GM21381 (cell line): ENCODE measurements around the gene ZBTB39.
A peak's percentile ranks its signal among the peaks of the same experiment; 100 is the strongest.
"Not testable (repeated sequence)": the region's sequence is repeated elsewhere in the genome, so short reads cannot be mapped to it uniquely, and the experiment has no call there.

Source experiments
- ATAC-seq: cut with Tn5 transposase; IDR thresholded peaks from one replicate; pipeline ENCODE4 v1.9.1; 2021; ENCODE audit warnings: mild to moderate bottlenecking, moderate library complexity; ENCODE audit not compliant: unreplicated experiment

Gene ZBTB39, protein sequence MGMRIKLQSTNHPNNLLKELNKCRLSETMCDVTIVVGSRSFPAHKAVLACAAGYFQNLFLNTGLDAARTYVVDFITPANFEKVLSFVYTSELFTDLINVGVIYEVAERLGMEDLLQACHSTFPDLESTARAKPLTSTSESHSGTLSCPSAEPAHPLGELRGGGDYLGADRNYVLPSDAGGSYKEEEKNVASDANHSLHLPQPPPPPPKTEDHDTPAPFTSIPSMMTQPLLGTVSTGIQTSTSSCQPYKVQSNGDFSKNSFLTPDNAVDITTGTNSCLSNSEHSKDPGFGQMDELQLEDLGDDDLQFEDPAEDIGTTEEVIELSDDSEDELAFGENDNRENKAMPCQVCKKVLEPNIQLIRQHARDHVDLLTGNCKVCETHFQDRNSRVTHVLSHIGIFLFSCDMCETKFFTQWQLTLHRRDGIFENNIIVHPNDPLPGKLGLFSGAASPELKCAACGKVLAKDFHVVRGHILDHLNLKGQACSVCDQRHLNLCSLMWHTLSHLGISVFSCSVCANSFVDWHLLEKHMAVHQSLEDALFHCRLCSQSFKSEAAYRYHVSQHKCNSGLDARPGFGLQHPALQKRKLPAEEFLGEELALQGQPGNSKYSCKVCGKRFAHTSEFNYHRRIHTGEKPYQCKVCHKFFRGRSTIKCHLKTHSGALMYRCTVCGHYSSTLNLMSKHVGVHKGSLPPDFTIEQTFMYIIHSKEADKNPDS

DNA sequence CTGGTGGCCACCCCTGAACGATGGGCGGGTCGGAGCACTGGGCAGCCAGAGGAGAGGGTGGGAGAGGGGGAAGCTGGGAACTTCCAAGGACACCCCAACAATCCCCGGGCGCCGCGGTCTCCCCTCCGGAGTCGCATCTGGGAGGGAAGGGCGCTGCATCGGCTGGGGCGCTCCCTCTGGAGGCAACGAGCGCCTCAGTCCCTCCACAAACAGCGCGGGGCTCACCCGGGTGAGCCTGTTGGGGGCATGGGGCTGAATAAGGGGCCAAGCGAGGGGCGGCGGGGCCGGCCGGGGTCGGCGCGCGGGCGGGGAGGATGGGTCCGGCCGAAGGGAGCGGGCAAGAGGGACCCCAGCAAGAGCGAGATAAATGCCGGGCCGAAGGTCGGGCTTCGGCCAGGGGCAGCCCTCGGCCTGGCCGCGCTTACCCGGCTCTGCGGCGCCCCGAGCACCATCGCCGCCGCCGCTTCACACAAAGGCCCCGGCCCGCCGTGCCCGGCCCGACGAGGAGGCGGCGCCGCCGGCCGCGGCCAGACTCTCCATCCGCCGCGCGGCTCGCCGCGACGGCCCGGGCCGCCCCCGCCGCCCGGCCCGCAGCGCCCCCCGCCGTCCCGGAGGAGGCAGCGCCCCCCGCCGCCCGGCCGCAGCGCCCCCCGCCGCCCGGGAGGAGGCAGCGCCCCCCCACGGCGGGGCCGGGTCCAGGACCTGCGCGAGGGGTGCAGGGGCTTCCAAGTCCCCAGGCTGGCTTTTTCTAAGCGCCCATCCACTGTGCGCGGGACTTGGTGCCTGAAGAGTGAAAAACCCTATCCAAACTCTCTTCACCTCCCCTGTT is at the start of gene ZBTB39:
ZBTB39 (minus strand) TSS at position 567 of the 829 bp plus-strand sequence. CDS start 1,629 bp downstream, outside the sequence.
- peak; percentile 75 for ATAC-seq

- no peak for ATAC-seq
Observed at GRCh38 chr12:57055824-57056223, 49.5 kb upstream of the ZBTB39 start.

DNA sequence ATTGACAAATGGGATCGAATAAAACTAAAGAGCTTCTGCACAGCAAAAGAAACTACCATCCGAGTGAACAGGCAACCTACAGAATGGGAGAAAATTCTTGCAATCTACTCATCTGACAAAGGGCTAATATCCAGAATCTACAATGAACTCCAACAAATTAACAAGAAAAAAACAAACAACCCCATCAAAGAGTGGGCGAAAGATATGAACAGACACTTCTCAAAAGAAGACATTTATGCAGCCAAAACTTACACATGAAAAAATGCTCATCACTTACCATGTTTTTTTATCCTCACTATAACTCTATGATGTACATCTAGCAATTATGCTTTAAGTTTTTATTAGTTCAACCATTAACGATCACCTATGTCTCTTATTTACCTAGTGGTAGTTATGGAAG is 47.6 kb upstream of the ZBTB39 start:
- ATAC-seq, result not testable (repeated sequence)

GRCh38 chr12:57053146-57053545 is 46.8 kb upstream of the ZBTB39 start:
- not testable (repeated sequence) for ATAC-seq

DNA sequence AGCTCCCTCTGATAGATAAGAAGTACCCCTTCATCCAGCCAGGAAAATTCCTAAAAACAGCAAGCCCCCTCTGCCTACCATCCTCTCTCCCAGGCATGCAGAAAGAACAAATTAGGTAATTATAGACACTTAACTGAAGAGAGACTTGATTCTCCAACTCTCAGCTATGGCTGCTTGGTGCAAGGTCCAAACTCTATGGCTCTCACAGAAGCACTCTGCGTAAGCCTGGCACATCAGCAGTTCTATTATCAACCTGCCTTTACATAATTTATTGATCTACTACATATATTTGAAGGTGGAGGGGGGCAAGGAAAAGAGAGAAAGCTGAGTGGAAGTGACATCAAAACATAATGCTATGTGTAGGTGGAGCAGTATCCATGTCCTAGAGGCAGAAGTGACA is 44.7 kb upstream of the ZBTB39 start:
- ATAC-seq, result no peak

- no peak for ATAC-seq
Observed at GRCh38 chr12:57049890-57050289, 43.5 kb upstream of the ZBTB39 start, which contains the start of gene MYO1A. Gene MYO1A (minus strand): TSS chr12:57050129. CDS start chr12:57048323, 1,806 bp downstream.

- ATAC-seq, result no peak
Observed at GRCh38 chr12:57049119-57049446, 42.7 kb upstream of the ZBTB39 start.

GRCh38 chr12:57048423-57049118 is 42.2 kb upstream of the ZBTB39 start:
- no peak for ATAC-seq

- no peak for ATAC-seq
Observed at GRCh38 chr12:57047981-57048380, 41.6 kb upstream of the ZBTB39 start.

GRCh38 chr12:57046947-57047890 is 40.9 kb upstream of the ZBTB39 start:
- no peak for ATAC-seq

DNA sequence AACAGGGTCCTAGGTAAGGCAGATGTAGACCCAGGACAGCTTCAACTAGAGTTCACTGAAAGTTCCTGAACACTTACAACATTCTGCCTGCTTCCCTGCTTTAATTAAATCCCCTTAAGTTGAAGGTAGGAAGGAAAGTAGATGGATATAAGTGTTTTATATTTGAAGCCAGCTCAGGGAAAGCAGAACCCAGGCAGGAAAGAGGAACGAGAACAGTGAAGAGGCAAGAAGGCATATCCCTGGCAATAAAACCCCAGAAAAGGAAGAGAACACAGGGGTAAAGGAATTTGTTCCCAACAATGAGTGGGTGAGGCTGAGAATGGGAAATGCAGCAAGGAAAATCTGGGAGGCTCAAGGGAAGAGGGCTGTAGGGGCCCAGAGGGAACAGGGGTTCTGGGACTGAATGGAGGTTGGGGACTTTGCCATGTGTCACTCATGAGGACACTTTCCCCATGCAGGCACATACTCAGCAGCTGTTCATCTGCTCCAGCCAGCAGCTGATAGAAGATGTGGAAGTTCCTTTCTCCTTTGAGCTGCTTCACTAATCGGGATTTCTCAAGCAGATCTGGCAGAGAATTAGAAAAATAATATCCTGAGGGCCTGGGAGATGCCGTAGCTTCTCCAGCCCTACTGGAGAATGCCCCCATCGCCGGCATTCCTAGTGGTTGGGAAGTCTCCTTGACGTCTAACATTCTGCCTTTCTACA is 39.9 kb upstream of the ZBTB39 start:
- ATAC-seq, result no peak

DNA sequence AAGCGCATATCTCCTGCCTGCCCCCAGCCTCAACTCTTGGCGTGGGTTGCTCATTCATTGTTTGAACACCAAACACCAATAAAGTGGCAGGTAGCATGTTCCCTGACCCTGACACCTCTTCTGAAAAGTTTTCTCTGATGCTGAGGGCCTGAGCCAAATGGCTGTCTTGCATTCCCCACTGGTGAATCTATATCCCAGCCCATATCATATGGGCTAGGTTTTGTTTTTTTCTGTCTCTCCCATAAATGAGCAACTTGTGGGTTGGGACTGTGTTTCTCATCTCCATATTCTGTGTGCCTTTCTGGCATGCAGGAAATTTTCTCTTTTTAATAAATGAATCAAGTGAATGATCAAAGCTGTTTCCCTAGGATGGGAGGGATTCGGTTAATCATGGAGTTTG is 38.5 kb upstream of the ZBTB39 start:
- no peak for ATAC-seq

DNA sequence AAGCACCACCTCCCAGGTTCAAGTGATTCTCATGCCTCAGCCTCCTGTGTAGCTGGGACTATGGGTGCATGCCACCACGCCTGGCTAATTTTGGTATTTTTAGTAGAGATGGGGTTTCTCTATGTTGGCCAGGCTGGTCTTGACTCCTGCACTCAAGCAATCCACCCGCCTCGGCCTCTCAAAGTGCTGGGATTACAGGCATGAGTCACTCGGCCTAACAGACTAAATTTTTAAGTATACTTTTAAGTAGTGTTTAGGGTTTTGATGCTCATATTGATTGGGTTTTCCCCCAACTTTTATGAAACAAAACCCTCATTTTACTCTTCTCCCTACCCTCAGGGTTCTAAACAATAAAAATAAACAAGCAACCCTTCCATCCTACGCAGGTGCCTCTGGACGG is 38.1 kb upstream of the ZBTB39 start:
- no peak for ATAC-seq

DNA sequence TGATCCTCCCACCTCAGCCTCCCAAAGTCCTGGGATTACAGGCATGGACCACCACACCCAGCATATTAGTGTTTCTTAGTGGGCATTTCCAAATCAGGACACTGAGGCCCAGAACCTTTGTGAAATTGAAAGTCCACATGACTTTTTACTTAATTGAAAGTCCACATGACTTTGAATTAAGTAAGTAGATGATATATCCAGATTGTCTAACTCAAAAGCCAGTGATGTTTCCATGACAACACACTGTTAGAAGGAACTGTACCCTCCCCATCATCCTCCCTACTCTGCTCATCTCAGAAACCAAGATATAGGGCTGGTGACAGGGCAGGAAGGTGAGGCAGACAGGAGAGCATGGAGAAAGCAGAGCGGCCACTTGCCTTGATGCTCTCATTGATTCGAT is 36.3 kb upstream of the ZBTB39 start:
- no peak for ATAC-seq

DNA sequence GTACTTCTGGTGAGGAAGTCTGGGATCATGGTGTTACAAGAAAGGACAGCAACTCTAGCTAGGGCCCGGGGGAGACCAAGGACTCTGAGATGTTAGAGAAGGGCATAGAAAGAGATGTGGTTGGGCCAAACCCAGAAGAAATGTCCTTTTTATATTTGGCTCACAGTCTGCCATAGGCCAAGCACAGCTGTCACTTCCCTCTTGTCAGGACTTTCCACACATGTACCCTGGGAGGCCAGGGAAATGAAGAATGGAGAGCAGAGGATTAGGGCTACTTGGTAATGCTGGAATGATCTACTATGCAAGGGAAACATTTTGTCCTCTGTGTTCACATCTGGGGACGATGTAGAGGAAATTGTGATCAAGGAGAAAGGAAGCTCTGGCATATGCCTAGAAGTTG is 34.4 kb upstream of the ZBTB39 start:
- ATAC-seq, result no peak

DNA sequence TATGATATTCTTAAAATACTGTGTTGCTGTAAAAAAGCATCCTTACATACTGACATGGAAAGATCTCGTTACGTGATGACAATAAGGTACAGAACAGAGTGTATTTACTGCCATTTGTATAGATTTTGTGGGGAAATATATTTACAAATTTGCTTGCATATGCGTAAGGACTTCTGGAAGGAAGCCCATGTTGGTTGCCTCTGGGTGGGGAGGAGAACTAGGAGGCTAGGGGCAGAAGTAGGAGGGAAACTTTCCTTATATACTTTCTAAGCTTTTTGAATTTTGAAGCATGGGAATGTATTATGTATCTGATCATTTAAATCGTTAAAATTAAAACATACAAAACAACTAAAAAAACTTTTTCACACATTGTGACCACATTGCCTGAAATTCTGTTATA is 33.9 kb upstream of the ZBTB39 start:
- no peak for ATAC-seq

GRCh38 chr12:57039016-57039798 is 32.9 kb upstream of the ZBTB39 start:
- no peak for ATAC-seq

DNA sequence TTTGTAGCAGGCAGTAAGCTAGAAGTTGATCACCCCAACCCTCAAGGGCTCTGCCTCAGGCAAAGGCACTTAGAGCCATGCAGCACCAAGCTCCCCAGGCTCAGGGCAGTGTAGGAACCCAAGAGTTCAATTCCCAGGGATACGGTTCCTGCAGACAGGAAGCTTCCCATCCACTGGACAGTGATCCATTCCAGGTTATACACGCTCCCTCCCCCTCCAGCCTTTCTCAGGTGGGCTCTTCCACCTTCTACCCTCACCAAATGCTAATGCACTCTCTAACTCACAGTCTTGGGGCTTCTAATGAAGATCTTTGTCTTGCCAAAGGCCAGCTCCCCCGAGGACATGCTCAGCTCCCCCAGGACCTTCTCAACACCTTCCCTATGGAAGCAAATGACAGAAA is 30.9 kb upstream of the ZBTB39 start:
- no peak for ATAC-seq
